22Rv1 (cell line): ENCODE results near the gene FGF21.

Experiments
- CTCF ChIP-seq: fragments of 450-650 bp; IDR thresholded peaks from 2 replicates; pipeline ENCODE4 v1.5.1; 2017; ENCODE audit warnings: mild to moderate bottlenecking
- ZFX ChIP-seq: fragments of 450-650 bp; IDR thresholded peaks from 2 replicates; pipeline ENCODE4 v1.6.1; 2017; ENCODE audit warnings: antibody characterized with exemption, borderline replicate concordance

- TF ChIP-seq CTCF (no peak), ZFX (no peak)
Measured at GRCh38 chr19:48806518-48806817, 51.1 kb downstream of the FGF21 start.
